Measurements from ENCODE around the gene CAMK2G.

GRCh38 chr10:73841526-73842285 is 32.6 kb downstream of the CAMK2G start:
- no peak for TF ChIP-seq CTCF (IDR thresholded peaks at IDR 0.05)
- TF ChIP-seq POLR2A (IDR thresholded peaks at IDR 0.05): no peak

Data from Peyer's patch (tissue), 4 donors.